ENCODE data around the gene DCHS1. TPM values are rescaled to one million over a fixed set of nuclear protein-coding genes. Genes with fewer than 3 reads are reported as not detected.

DCHS1 gene
- total RNA-seq, 2 donors from 2014 or later = 11.2 to 17.4 TPM

GRCh38 chr11:6574816-6575715 is 80.5 kb downstream of the DCHS1 start:
- Histone ChIP-seq H3K27me3 (replicated peaks; ENCODE audit: insufficient read depth) (no peaks in the 10 kb centered on the region), H3K4me1 (replicated peaks) (no peaks in the 10 kb centered on the region), H3K4me3 (no peak overlapping the region), H3K9me3 (no peaks in the 10 kb centered on the region), H3K27ac (no peak overlapping the region), H3K36me3 (no peaks in the 10 kb centered on the region)
- WGBS = 93% methylated on average over 6 of the region's 6 CpGs
- TF ChIP-seq POLR2AphosphoS5 (IDR thresholded peaks at IDR 0.05) (no peak), POLR2A (IDR thresholded peaks at IDR 0.05) (no peak), CTCF (IDR thresholded peaks at IDR 0.05) (no peak)
- intact Hi-C loops (cut with DNase I) = no loop called here
- DNase-seq (ENCODE audit: low spot score) = no peak

GRCh38 chr11:6572215-6572614 is 83.4 kb downstream of the DCHS1 start:
- intact Hi-C loops (cut with DNase I) = no loop called here
- Histone ChIP-seq H3K4me3 (no peak overlapping the region), H3K9me3 (no peaks in the 10 kb centered on the region), H3K27ac (no peak overlapping the region), H3K36me3 (no peaks in the 10 kb centered on the region), H3K4me1 (replicated peaks) (no peaks in the 10 kb centered on the region), H3K27me3 (replicated peaks; ENCODE audit: insufficient read depth) (no peaks in the 10 kb centered on the region)
- WGBS = 55% methylated on average over 2 of the region's 2 CpGs
- no peak for DNase-seq (ENCODE audit: low spot score)
- TF ChIP-seq CTCF (IDR thresholded peaks at IDR 0.05) (no peak), POLR2A (IDR thresholded peaks at IDR 0.05) (no peak), POLR2AphosphoS5 (IDR thresholded peaks at IDR 0.05) (no peak)

DNA sequence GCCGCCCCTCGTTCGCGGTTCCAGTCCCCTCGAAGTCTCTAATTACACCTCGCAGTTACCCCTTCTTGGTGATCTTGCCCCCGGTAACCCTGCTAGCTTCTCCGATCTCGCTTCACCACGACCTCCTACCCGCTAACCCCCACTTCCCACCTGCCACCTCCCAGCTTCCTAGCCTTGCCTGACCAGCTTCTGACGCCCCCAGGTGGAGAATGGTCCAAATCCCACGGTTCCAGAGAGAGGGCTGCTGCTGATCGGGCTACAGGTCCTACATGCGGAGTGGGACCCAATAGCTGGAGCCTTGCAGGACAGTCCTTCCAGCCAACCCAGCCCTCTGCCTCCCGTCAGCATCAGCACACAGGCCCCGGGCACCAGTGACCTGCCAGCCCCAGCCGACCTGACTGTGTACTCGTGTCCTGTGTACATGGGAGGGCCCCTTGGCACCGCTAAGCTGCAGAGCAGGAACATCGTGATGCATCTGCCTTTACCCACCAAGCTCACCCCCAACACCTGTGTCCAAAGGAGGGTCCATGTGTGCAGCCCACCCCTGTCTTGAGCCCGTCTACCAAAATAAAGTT is 84.1 kb downstream of the DCHS1 start:
- no peaks in the 10 kb centered on the region for H3K27me3 ChIP-seq (replicated peaks; ENCODE audit: insufficient read depth)
- no peaks in the 10 kb centered on the region for H3K4me1 ChIP-seq (replicated peaks)
- no peaks in the 10 kb centered on the region for H3K36me3 ChIP-seq
- 88% methylated on average over 22 of the region's 22 CpGs for WGBS
- intact Hi-C loops (cut with DNase I) = no loop called here
- no peaks in the 10 kb centered on the region for H3K9me3 ChIP-seq
- no peak overlapping the region for H3K27ac ChIP-seq
- no peak for TF ChIP-seq CTCF (IDR thresholded peaks at IDR 0.05)
- H3K4me3 ChIP-seq = no peak overlapping the region
- DNase-seq (ENCODE audit: low spot score) = no peak

Other genes starting within 250 kb of the DCHS1 start
- 10 to 100 TPM; 35.4 to 65.5 TPM for gene APBB1, start 236.7 kb downstream of the DCHS1 start, total RNA-seq
- 1 to 10 TPM; 1.2 to 4.7 TPM for gene HPX, start 214.8 kb downstream of the DCHS1 start, total RNA-seq
- 10 to 100 TPM; 20.3 to 23.7 TPM for gene TRIM3, start 181.9 kb downstream of the DCHS1 start, total RNA-seq
- gene ARFIP2, start 174.5 kb downstream of the DCHS1 start, total RNA-seq = 100 to 1,000 TPM in 1 of 2 donors, 10 to 100 TPM in 1; 87.3 to 110 TPM
- gene TIMM10B, start 174.3 kb downstream of the DCHS1 start, total RNA-seq = 10 to 100 TPM; 29.4 to 35.6 TPM
- 10 to 100 TPM; 11.5 to 31.4 TPM for gene DNHD1, start 158.5 kb downstream of the DCHS1 start, total RNA-seq
- gene RRP8, start 52.2 kb downstream of the DCHS1 start, total RNA-seq = 10 to 100 TPM; 16.4 to 16.6 TPM
- 100 to 1,000 TPM; 172 to 195 TPM for gene ILK, start 52.0 kb downstream of the DCHS1 start, total RNA-seq
- 100 to 1,000 TPM; 130 to 193 TPM for gene TAF10, start 43.6 kb downstream of the DCHS1 start, total RNA-seq
- 100 to 1,000 TPM in 1 of 2 donors, 10 to 100 TPM in 1; 94.6 to 147 TPM for gene TPP1, start 36.4 kb downstream of the DCHS1 start, total RNA-seq
- 10 to 100 TPM; 18.3 to 44.6 TPM for gene MRPL17, start 27.5 kb upstream of the DCHS1 start, total RNA-seq
- gene OR2AG2, start 116.2 kb upstream of the DCHS1 start, total RNA-seq = under 1 TPM; 0.55 to 0.91 TPM
- gene OR2AG1, start 127.2 kb upstream of the DCHS1 start, total RNA-seq = not detected
- under 1 TPM in 1 of 2 donors, not detected in 1; 0.57 TPM for gene OR6A2, start 143.9 kb upstream of the DCHS1 start, total RNA-seq
- not detected for gene OR10A5, start 189.9 kb upstream of the DCHS1 start, total RNA-seq
- not detected for gene OR10A2, start 207.2 kb upstream of the DCHS1 start, total RNA-seq
- gene OR10A4, start 220.8 kb upstream of the DCHS1 start, total RNA-seq = not detected
- gene OR2D2, start 236.7 kb upstream of the DCHS1 start, total RNA-seq = 1 to 10 TPM in 1 of 2 donors, not detected in 1; 1.2 TPM